Fibroblast of mammary gland (primary cell): ENCODE data around the gene VWCE.

ENCODE experiments used
- DNase-seq: peaks from one replicate; pipeline ENCODE4 v3.0.0-alpha.2; 2010; ENCODE audit warnings: low read depth
- H3K4me3 ChIP-seq: 2 replicates; pipeline ENCODE4 v1.5.1; 2011; ENCODE audit warnings: low read depth, mild to moderate bottlenecking, low read length, moderate library complexity; ENCODE audit not compliant: control insufficient read depth
- TF ChIP-seq, protein P1 (sequence below): conservative IDR thresholded peaks from 2 replicates; pipeline ENCODE4 v1.5.1; 2011; ENCODE audit warnings: low read depth, low read length, inconsistent platforms; ENCODE audit not compliant: control insufficient read depth, insufficient read depth

The VWCE gene, protein sequence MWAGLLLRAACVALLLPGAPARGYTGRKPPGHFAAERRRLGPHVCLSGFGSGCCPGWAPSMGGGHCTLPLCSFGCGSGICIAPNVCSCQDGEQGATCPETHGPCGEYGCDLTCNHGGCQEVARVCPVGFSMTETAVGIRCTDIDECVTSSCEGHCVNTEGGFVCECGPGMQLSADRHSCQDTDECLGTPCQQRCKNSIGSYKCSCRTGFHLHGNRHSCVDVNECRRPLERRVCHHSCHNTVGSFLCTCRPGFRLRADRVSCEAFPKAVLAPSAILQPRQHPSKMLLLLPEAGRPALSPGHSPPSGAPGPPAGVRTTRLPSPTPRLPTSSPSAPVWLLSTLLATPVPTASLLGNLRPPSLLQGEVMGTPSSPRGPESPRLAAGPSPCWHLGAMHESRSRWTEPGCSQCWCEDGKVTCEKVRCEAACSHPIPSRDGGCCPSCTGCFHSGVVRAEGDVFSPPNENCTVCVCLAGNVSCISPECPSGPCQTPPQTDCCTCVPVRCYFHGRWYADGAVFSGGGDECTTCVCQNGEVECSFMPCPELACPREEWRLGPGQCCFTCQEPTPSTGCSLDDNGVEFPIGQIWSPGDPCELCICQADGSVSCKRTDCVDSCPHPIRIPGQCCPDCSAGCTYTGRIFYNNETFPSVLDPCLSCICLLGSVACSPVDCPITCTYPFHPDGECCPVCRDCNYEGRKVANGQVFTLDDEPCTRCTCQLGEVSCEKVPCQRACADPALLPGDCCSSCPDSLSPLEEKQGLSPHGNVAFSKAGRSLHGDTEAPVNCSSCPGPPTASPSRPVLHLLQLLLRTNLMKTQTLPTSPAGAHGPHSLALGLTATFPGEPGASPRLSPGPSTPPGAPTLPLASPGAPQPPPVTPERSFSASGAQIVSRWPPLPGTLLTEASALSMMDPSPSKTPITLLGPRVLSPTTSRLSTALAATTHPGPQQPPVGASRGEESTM

DNA sequence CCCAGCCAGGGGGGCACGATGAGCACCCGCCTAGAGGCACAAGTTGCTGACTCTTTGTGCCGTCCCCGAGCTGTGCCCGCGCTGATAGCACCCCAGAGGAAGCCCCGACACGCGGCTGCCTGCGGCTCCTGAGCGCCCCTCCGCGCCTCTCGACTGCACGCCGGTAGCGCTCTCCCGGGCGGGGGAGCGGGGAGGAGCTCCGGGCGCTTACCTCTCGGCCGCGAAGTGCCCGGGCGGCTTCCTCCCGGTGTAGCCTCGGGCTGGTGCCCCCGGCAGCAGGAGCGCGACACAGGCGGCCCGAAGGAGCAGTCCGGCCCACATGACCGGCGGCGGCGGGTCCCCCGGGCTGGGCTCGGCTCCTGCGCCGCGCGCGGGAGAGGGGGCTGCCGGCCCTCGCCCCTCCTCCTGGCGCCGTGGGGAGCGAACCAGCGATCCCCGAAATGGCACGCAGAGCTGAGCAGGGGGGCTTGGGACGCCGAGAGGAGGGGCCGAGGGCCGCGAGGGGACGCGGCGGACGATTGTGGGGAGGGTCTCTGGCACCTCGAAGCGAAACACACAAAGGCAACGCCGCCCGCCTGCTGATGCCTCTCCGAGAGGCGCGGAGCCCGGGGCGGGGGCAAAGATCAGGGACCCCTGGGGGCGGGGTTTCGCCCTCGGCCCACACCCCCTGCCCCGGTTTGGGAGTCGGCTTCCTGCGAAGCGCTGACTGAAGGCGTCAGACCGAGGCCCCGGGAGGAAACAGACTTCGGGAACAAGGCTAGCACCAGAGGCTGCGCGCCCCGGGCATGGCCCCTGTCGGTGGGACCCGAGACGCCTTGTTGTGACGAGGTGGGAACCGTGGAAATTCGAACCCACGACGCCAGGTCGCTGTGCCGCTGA is at the start of gene VWCE:
Gene VWCE, minus strand, starts transcription at position 600 of the 879 bp plus-strand sequence. Its CDS starts 279 bp downstream, at position 321.
- H3K4me3 ChIP-seq, result peak within 1 kb of the TSS; percentile 53
- TF ChIP-seq, protein P1, sequence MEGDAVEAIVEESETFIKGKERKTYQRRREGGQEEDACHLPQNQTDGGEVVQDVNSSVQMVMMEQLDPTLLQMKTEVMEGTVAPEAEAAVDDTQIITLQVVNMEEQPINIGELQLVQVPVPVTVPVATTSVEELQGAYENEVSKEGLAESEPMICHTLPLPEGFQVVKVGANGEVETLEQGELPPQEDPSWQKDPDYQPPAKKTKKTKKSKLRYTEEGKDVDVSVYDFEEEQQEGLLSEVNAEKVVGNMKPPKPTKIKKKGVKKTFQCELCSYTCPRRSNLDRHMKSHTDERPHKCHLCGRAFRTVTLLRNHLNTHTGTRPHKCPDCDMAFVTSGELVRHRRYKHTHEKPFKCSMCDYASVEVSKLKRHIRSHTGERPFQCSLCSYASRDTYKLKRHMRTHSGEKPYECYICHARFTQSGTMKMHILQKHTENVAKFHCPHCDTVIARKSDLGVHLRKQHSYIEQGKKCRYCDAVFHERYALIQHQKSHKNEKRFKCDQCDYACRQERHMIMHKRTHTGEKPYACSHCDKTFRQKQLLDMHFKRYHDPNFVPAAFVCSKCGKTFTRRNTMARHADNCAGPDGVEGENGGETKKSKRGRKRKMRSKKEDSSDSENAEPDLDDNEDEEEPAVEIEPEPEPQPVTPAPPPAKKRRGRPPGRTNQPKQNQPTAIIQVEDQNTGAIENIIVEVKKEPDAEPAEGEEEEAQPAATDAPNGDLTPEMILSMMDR, result no peak
- DNase-seq, result peak; percentile 33

DNA sequence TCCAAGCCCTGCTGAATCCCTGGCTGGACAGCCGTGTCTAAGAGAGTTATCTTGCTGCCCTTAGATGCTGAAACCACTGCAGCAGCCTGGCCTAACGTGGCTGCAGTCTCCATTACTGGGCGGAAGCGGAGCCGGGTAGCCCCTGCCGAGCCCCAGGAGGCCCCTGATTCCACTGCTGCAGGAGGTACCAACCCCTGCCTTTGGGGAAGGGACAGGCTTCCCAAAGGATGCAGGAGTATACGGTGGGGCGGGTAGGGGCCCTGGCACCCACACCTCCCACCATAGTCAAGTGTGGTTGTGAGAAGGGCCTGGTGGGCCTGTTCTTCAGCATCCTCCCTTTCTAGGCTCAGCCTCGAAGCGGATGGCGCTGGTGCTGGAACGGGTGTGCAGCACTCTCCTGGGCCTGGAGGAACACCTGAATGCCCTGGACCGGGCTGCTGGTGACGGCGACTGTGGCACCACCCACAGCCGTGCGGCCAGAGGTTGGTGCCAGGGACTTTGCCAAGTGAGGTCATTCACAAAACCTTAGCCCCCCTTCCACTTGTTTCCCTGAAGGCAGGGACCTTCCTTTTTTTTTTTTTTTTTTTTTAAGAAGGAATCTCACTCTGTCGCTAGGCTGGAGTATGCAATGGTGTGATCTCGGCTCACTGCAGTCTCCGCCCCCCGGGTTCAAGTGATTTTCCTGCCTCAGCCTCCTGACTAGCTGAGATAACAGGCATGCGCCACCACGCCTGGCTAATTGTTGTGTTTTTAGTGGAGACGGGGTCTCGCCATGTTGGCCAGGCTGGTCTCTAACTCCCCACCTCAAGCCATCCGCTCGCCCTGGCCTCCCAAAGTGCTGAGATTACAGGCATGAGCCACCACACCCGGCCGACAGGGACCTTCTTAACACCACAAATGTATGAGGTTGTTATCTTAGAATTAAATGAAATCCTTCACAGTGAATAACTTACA is 49.0 kb upstream of the VWCE start:
- DNase-seq, result no peak
- TF ChIP-seq, protein P1, result no peak
- no peak overlapping the region for H3K4me3 ChIP-seq

DNA sequence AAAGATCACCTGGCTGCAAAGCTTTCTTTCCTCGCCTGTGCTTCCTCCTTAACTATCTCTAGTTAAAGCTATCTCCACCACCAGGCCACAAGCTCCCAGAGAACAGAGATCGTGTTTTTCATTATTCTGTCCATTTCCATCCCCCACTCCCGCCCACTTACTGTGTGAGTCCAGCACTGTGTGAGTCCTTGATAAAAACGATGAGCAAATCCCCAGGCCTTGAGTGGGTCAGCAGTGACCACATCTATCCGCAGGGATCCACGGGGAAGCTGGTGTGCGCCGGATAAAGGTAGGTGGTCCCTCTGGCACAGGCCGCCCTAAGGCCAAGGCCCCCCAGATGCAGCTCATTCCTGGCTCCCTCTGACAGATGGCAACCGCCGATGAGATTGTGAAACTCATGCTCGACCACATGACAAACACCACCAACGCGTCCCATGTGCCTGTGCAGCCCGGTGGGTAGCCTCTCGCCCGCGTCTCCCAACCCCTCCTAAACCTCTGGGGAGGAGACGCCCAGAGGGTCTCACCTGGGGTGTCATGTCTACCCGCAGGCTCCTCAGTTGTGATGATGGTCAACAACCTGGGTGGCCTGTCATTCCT is 47.2 kb upstream of the VWCE start:
- TF ChIP-seq, protein P1, result no peak
- H3K4me3 ChIP-seq, result no peak overlapping the region
- peak; percentile 46 for DNase-seq

DNA sequence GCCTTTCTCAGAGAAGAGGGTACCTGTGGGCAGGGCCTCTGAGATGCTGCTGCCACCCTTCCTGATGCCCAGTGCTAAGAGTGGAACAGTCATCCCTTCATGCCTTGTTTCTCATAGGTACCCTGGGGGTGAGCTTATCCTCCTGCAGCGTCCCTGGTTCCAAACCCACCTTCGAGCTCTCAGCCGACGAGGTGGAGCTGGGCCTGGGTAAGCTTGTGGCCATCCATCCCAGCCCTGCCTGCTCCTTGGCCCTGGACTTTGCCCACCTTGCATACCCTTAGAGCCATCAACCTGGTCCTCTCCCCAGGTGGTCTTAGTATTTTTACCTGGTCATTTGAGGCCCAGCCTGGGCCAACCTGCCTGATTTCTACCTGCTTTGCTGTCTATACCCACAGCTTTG is 46.6 kb upstream of the VWCE start:
- no peak for DNase-seq
- no peak overlapping the region for H3K4me3 ChIP-seq
- TF ChIP-seq, protein P1, result no peak

DNA sequence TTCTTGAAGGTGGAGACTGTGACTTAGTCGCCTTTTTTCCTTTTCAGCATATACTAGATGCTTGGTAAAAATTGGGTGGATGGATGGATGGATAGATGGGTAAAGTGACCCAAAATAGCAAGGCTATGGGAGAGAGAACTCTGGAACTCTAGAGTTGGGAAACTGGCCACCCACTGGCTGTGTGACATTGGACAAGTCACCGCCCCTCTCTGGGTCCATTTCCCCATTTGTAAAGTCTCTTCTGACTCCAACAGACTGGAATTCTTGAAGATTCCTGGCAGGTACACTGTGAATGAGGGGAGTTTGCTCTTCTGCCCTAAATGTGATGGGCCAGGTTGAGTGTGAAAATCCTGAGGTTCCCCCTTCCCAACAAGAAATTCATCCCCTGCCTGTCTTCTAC is 45.9 kb upstream of the VWCE start:
- TF ChIP-seq, protein P1, result no peak
- no peak for DNase-seq
- H3K4me3 ChIP-seq, result no peak overlapping the region
